GM12878 (cell line): ENCODE data around the gene NTM. TPM values are rescaled to one million over a fixed set of nuclear protein-coding genes. Genes with fewer than 3 reads are reported as not detected.

Source experiments
- BMI1 ChIP-seq: fragments of 450-650 bp; IDR thresholded peaks from 2 replicates; pipeline ENCODE4 v1.6.1; 2016; ENCODE audit warnings: mild to moderate bottlenecking, moderate library complexity, borderline replicate concordance
- CEBPB ChIP-seq, 2 experiments: fragments of 150-350 bp in 1 of 2; IDR thresholded peaks; 2 replicates each; pipeline ENCODE4 v1.6.1; 2012 to 2014; ENCODE audit warnings: low read depth in 2 of 2, low read length in 2 of 2, borderline replicate concordance in 1 of 2, inconsistent platforms in 1 of 2
- FOS ChIP-seq: IDR thresholded peaks from 3 replicates; pipeline ENCODE4 v1.6.1; 2011; ENCODE audit warnings: borderline replicate concordance; ENCODE audit not compliant: insufficient read length; ENCODE audit errors: extremely low read depth
- HDAC2 ChIP-seq: fragments of 200-600 bp; sonication (generic); IDR thresholded peaks from 2 replicates; pipeline ENCODE4 v1.6.1; 2017
- MEF2B ChIP-seq: fragments of 450-650 bp; IDR thresholded peaks from 2 replicates; pipeline ENCODE4 v1.6.1; 2018; ENCODE audit warnings: mild to moderate bottlenecking, moderate library complexity; ENCODE audit not compliant: partially characterized antibody, poor library complexity, severe bottlenecking
- NBN ChIP-seq: fragments of 450-650 bp; IDR thresholded peaks from 2 replicates; pipeline ENCODE4 v1.6.1; 2016
- NR2C1 ChIP-seq: fragments of 450-650 bp; IDR thresholded peaks from 2 replicates; pipeline ENCODE4 v1.6.1; 2017; ENCODE audit warnings: antibody characterized with exemption, mild to moderate bottlenecking, moderate library complexity
- PML ChIP-seq: IDR thresholded peaks from 2 replicates; pipeline ENCODE4 v1.6.1; 2012; ENCODE audit warnings: low read length, inconsistent platforms
- POLR2A ChIP-seq: IDR thresholded peaks from 2 replicates; pipeline ENCODE4 v1.6.1; 2011; ENCODE audit warnings: low read depth, mild to moderate bottlenecking, low read length
- ZNF384 ChIP-seq: IDR thresholded peaks from 2 replicates; pipeline ENCODE4 v1.6.1; 2012; ENCODE audit warnings: low read depth, mild to moderate bottlenecking, low read length, improper control_type of control experiment, borderline replicate concordance
- ZNF687 ChIP-seq: fragments of 450-650 bp; IDR thresholded peaks from 2 replicates; pipeline ENCODE4 v1.6.1; 2017; ENCODE audit warnings: mild to moderate bottlenecking, moderate library complexity
- ZSCAN29 ChIP-seq: fragments of 450-650 bp; IDR thresholded peaks from 2 replicates; pipeline ENCODE4 v1.6.1; 2017; ENCODE audit warnings: mild to moderate bottlenecking, moderate library complexity
- polyA plus RNA-seq, 11 experiments: library from polyadenylated mRNA; depleted of rRNA in 4 of 11; unstranded in 6 of 11; stranded (reverse) in 5 of 11; fragments of >200 nt; fragmentation: Nextera tagmentation in 4 of 11; fragmentation: Illumina TruSeq in 1 of 11; extraction: Ambion mirVana in 4 of 11; extraction: Trizol in 1 of 11; gene quantifications; 1 replicate in 1 of 11; 2 replicates in 10 of 11; pipeline versions ENCODE4 v1.2.1 to v1.2.3, GENCODE V29; 2011 to 2016; ENCODE audit warnings: inconsistent platforms in 2 of 11, missing spikeins in 2 of 11, low read depth in 1 of 11
- total RNA-seq, 4 experiments: library from RNA; depleted of rRNA in 3 of 4; stranded (reverse); fragments of >200 nt in 3 of 4; fragmentation: Illumina TruSeq in 1 of 4; extraction: Trizol in 1 of 4; gene quantifications; 2 replicates each; pipeline versions ENCODE4 v1.2.1 to v1.2.3, GENCODE V29; 2013 to 2021
- TF ChIP-seq, protein P1 (sequence below): IDR thresholded peaks from 2 replicates; pipeline ENCODE4 v1.6.1; 2012; ENCODE audit warnings: mild to moderate bottlenecking, low read depth, low read length
- TF ChIP-seq, protein P2 (sequence below): IDR thresholded peaks from 2 replicates; pipeline ENCODE4 v1.6.1; 2012; ENCODE audit warnings: improper control_type of control experiment, low read depth, low read length; ENCODE audit not compliant: insufficient replicate concordance

The NTM gene
- total and polyA plus RNA-seq, 10 of the 15 experiments (the other 5 are each of a cell fraction or from before 2014, with no cell fraction given) = not detected

DNA sequence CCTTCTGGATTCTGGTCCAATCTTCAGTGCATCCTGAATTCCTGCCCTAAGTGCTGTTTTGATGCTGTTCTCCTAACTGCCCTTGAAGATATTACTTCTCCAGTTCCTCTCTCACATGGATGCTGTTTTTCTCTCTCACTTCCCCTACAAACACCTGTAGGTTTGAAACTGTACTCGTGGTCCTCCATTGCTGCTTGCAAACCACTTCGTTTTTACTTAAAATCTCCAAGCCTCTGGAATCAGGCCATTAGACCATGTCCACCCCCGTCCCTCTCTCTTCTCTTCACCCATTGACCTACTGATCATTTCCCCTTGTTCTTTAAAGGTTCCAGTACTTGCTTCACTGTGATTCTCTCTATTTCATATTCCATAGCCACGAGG lies 988.1 kb downstream of the NTM start (continued):
- TF ChIP-seq ZNF687 = no peak
- TF ChIP-seq NBN = no peak
- no peak for TF ChIP-seq MEF2B
- TF ChIP-seq, protein P1, sequence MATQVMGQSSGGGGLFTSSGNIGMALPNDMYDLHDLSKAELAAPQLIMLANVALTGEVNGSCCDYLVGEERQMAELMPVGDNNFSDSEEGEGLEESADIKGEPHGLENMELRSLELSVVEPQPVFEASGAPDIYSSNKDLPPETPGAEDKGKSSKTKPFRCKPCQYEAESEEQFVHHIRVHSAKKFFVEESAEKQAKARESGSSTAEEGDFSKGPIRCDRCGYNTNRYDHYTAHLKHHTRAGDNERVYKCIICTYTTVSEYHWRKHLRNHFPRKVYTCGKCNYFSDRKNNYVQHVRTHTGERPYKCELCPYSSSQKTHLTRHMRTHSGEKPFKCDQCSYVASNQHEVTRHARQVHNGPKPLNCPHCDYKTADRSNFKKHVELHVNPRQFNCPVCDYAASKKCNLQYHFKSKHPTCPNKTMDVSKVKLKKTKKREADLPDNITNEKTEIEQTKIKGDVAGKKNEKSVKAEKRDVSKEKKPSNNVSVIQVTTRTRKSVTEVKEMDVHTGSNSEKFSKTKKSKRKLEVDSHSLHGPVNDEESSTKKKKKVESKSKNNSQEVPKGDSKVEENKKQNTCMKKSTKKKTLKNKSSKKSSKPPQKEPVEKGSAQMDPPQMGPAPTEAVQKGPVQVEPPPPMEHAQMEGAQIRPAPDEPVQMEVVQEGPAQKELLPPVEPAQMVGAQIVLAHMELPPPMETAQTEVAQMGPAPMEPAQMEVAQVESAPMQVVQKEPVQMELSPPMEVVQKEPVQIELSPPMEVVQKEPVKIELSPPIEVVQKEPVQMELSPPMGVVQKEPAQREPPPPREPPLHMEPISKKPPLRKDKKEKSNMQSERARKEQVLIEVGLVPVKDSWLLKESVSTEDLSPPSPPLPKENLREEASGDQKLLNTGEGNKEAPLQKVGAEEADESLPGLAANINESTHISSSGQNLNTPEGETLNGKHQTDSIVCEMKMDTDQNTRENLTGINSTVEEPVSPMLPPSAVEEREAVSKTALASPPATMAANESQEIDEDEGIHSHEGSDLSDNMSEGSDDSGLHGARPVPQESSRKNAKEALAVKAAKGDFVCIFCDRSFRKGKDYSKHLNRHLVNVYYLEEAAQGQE = no peak
- TF ChIP-seq HDAC2 = no peak
- TF ChIP-seq CEBPB (IDR thresholded peaks at IDR 0.05; ENCODE audit: borderline replicate concordance in 1 of 2, low read depth in 2 of 2, low read length in 2 of 2) = no peak
- no peak for TF ChIP-seq POLR2A
- TF ChIP-seq, protein P2, sequence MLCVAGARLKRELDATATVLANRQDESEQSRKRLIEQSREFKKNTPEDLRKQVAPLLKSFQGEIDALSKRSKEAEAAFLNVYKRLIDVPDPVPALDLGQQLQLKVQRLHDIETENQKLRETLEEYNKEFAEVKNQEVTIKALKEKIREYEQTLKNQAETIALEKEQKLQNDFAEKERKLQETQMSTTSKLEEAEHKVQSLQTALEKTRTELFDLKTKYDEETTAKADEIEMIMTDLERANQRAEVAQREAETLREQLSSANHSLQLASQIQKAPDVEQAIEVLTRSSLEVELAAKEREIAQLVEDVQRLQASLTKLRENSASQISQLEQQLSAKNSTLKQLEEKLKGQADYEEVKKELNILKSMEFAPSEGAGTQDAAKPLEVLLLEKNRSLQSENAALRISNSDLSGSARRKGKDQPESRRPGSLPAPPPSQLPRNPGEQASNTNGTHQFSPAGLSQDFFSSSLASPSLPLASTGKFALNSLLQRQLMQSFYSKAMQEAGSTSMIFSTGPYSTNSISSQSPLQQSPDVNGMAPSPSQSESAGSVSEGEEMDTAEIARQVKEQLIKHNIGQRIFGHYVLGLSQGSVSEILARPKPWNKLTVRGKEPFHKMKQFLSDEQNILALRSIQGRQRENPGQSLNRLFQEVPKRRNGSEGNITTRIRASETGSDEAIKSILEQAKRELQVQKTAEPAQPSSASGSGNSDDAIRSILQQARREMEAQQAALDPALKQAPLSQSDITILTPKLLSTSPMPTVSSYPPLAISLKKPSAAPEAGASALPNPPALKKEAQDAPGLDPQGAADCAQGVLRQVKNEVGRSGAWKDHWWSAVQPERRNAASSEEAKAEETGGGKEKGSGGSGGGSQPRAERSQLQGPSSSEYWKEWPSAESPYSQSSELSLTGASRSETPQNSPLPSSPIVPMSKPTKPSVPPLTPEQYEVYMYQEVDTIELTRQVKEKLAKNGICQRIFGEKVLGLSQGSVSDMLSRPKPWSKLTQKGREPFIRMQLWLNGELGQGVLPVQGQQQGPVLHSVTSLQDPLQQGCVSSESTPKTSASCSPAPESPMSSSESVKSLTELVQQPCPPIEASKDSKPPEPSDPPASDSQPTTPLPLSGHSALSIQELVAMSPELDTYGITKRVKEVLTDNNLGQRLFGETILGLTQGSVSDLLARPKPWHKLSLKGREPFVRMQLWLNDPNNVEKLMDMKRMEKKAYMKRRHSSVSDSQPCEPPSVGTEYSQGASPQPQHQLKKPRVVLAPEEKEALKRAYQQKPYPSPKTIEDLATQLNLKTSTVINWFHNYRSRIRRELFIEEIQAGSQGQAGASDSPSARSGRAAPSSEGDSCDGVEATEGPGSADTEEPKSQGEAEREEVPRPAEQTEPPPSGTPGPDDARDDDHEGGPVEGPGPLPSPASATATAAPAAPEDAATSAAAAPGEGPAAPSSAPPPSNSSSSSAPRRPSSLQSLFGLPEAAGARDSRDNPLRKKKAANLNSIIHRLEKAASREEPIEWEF = no peak
- no peak for TF ChIP-seq BMI1
- TF ChIP-seq PML = no peak
- no peak for TF ChIP-seq NR2C1
- TF ChIP-seq ZSCAN29 = no peak
- TF ChIP-seq ZNF384 = no peak
- TF ChIP-seq FOS = no peak
- TF ChIP-seq, all 136 proteins: peak for 14
